HTERT RPE-1 (cell line): Measurements from ENCODE around the gene KRT4.

Experiments
- in situ Hi-C: fragments of 300-500 bp; cut with MboI; formaldehyde crosslinking; loops from 4 replicates; pipeline ENCODE4 v1.14.3; 2020; ENCODE audit warnings: low sequenced_read_pairs

The KRT4 gene

DNA sequence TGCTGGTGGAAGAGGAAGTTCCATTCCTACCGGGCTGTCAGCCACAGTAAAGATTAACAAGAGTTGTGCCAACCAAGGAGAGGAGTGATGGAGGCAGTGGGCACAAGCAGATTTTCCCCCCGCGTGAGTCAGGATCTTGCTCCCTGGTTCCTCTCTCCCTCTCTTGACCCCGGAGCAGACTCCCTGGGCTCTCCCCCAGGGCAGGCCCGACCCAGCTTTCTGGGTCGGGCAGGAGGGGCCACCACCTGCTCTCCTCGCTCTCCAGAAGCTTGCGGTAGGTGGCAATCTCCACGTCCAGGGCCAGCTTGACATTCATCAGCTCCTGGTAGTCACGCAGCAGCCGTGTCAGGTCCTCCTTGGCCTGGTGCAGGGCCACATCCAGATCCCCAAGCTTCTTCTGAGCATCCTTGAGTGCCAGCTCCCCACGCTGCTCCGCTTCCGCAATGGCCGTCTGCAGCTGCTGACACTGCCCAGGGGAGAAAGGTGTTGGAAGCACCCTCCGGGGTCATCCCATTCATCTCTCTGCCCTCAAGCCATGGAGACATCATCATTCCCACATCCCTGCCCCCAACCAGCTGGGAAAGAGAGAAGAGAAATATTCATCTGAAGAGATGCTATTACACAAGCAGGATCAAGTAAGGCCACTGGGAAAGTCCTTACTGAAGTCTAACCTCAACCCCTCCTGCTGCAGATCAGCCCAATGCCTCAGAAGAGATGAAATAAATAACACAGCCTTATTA is 9.0 kb upstream of the KRT4 start:
- in situ Hi-C loops: no loop called here

GRCh38 chr12:52821826-52822660 is 8.1 kb upstream of the KRT4 start:
- in situ Hi-C loops: no loop called here

- in situ Hi-C loops: no loop called here
These were observed 7.3 kb upstream of the KRT4 start for GRCh38 chr12:52821071-52821730.

GRCh38 chr12:52820521-52820920 is 6.6 kb upstream of the KRT4 start:
- in situ Hi-C loops: no loop called here

DNA sequence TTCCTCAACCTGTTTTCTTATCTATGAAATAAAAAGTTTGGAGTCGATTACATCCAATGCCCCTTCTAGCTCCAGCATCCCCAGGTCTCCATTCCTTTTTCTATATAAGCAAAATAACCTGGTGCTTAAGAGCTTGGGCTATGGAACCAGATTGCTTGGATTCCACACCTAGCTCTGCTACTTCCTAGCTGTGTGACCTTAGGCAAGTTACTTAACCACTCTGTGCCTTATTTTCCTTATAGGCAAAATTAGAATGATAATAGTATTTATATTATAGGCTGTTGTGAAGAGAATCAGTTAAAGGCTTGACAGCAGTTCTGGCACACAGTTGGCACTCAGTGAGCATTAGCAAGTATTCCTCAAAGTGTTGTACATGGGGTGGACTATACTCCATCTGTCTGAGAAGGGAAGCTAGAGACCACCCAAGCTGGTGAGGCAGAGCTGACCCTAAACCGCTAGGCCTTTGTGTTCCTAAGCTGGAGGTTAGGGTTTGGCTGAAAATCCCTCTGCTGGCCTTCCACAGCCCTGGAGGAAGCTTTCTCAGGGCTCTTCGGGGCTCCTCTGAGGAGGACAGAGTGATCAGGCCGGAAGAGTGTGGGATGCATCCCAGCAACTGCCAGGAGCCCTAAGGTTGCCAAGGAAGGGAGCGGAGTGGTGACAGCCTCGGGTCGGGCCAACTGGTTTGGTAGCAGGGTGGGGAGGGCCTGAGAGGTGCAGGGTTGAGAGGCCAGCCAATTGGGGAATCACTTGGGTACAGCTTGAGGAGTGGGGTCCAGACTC is 6.0 kb upstream of the KRT4 start:
- in situ Hi-C loops: no loop called here

- in situ Hi-C loops: no loop called here
These were observed 5.0 kb upstream of the KRT4 start for GRCh38 chr12:52818887-52819420.

DNA sequence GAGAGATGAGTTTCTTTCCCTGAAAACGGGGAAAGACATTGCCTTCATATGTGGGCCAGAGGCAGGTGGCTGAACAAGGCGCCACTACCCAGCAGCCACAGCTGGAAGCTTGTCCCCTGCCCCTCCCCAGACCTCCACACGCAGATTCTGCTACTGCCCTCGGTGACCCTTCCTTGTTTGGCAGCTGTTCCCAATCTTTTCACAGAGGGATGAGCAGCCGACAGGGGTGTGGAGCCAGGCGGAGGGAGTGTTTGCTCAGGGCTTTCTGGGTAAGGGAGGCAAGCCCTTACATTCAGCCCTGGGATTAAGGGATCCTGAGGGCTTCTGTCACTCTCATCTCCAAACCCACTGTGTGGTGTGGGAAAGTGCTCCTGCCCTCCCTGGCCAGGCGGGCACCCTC is 4.5 kb upstream of the KRT4 start:
- in situ Hi-C loops: no loop called here

DNA sequence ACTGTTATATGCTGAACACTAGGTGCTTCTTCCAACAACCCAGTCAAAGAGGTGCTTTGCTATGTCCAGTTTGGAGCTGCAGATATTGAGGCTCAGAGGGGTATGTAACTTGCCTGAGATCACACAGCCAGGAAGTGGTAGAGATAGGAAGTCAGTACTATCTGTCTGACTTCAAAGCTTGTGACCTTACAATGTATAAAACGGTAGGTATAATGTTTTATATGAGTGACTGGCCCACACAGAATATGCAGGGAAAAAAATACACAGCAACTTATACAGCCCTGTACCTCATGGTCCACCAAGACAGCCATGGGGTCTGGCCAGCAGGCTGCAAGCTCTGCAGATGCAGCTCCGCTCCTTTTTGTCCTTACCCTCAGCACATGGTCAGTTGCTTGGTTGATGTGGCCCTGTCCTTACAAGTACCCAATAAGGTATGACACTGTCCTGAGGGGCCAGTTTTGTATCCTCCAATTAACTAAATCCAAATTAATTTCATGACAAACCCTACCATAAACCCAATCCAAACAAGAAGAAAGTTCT is 3.9 kb upstream of the KRT4 start:
- in situ Hi-C loops: no loop called here

DNA sequence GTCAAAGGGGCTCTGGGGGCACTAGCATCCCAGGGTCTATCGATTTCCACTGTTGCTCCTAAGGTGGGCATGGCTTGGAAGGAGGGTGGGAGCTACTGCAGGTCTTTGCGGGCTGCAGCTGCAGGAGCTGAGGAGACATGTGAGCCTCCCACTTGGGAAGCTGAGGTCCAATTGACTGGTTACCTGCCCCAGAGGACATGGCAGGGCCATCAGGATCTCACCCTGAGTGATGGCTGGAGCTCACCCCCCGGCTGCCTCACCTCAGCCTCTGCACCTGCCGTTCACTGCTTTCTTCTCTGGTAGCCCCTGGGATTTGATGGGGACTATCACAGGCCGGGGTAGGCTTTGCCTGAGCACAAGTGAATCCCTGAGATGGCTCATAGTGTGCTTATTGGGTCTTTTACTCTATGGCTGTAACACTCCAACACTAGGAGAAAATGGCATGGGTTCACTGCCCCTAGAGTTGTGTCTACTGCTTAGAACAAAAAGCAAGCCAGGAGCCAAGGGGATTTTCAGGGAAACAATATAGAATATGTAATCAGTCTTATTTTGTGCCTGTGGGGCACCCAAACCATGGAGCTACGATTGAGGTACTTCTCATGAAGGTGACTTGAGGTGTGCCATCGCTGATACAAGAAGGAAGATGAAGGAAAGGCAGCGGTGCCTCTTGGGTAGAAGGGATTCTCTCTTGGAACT is 3.2 kb upstream of the KRT4 start:
- in situ Hi-C loops: no loop called here

DNA sequence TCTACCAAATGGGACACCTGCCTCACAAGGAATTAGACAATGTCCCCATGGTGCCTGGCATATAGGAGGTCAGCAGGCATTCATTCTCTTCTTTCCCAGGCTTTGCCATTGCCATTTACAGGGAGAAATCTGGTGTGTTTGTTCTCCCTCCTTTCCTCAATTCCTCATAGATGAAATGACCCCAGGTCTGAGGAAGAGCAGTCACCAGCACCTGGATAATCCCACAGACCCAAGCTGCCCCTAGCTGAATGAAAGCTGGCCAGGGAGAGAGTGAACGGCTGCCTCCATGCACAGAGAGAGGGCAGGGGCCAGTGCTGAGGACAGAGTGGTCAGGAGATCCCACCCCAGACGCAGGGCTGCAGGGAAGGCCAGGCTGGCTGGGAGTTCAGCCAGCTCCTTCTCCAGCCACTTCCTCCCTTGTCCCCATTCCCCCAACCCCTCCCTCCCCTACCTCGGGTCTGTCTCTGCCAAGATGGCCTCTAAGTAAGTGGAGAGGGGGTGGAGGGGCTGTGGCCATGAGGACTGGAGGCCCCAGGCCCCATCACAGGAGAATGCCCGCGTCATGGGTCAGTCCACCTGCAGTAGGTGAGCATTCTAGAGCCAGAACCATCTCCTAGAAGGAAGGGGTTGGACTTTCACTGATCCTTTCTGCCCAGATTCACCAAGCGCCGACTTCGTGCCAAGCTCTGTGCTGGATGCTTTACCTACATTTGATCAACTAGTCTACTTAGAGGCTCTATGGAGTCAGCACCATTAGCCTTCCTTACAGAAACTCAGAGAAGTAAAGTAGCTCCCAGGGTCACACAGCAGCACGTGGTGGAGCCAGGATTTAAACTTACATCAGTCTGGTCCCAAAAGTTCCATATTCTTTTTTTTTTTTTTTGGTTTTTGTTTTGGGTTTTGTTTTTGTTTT is 2.0 kb upstream of the KRT4 start:
- in situ Hi-C loops: no loop called here

DNA sequence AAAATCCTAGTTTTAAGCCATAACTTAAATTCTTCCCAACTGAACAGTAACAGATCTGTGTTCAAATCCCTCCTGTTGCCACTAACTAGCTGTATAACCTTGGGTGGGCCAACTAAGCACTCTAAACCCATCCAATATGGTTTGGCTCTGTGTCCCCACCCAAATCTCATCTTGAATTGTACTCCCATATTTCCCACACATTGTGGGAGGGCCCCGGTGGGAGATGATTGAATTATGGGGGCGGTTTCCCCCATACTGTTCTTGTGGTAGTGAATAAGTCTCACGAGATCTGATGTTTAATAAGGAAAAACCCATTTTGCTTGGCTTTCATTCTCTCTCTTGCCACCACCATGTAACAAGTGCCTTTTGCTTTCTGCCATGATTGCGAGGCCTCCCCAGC is 1.2 kb upstream of the KRT4 start:
- in situ Hi-C loops: no loop called here

GRCh38 chr12:52814710-52815155 is 817 bp upstream of the KRT4 start:
- in situ Hi-C loops: no loop called here

- in situ Hi-C loops: no loop called here
These were observed 605 bp downstream of the KRT4 start for GRCh38 chr12:52813203-52813819.

DNA sequence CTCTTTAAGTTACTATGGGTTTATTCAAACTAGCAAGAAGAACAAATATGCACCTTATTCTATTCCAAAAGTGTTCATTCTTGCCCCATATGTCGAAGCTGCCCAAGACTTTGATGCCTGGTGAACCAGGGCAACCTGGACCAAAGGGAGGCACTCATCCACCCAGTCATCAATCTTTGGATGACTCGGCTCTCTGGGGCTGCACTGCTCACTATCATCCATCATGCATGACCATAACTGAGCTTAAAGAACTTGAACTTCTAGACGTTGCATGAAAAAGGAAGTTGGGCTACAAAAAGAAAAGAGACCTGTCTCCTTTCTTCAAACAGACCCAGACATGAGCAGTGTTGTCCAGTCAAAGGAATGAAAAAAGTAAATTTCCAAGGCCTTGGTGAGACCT is 1.2 kb downstream of the KRT4 start:
- in situ Hi-C loops: no loop called here

DNA sequence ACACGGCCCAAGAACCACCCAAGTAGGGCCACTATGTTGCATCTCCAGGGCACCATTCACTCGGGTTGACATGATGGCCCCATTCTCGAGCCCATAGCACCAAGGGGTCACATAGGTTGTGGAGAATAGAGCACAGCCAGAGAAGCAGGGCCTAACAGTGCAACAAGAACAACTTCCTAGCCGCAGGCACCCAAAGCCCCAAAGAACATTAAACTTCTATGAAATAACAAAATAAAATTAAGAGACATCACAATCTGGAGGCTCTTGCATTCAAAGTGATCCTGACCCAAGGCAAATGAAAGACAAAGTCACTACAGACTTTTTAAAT is 1.9 kb downstream of the KRT4 start:
- in situ Hi-C loops: no loop called here

DNA sequence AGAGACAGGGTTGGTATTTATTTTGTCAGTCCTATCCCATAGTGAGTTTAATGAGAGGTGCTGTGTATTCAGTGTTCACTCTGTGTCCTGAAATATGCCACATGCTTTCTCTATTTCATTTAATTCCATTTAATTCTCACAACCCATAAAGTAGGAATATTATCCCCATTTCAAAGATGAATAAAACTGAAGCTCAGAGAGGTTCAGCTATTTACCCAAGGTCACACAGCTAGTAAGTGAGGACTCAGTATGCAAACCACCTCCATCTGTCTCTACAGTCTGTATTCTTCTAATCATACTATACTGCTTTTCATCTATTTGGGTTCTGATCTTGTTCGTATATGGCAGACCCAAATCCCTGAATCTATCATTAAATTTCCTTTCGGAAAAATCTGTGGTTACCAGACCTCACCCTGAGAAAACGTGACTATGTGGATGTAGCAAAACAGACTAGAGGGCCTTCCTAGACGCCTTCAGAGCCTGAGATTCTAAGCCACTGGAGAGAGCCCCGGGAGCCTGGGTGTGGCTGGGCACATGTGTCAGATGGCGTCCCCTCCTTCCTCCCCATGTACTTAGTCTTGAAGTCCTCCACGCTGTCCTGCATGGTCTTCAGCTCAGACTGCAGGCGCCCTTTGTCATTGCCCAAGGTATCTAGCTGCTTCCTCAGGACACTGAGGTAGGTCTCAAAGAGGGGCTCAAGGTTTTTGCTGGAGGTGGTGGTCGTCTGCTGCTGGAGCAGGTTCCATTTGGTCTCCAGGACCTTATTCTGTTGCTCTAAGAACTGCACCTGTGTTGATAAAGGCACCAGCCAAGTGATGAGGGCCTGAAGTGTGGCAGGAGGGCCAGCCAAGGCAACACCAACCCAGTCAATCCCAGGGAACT is 2.5 kb downstream of the KRT4 start:
- in situ Hi-C loops: no loop called here

DNA sequence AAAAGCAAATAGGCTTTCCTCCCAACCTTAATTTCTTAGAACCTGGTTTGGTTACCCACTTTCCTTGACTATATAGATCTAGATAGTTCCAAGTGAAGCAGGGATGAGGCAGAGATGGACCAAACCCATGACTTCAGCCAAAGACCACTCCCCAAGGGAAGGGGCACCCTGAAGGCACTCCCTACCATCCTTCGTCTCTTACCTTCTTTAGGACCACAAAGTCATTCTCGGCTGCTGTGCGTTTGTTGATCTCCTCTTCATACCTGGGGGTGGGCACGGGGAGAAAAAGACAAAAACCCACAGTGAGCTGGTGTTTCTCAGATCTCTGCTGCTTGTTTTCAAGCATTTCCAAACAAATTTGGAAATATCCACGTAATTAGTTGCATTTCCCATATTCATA is 3.4 kb downstream of the KRT4 start:
- in situ Hi-C loops: no loop called here

DNA sequence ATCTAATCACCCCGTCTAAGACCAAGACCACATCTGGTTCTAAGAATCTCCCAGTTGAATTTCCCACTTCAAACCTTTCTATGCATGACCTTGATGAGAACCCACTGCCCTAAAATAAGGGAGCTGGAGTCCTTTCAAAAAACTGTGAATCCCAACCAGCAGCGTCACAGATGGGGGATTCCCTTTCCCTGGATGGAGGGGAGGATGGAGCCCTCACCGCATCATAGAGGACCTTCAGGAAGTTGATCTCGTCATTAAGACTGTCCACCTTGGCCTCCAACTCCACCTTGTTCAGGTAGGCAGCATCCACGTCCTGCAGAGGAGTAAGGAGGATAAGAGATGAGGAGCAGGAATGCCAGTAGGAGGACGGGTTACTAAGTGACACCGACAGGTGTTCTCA is 4.8 kb downstream of the KRT4 start:
- in situ Hi-C loops: no loop called here
